ENCODE data around the gene DHCR7.
"Not testable (repeated sequence)": the region's sequence is repeated elsewhere in the genome, so short reads cannot be mapped to it uniquely, and the experiment has no call there.

The DHCR7 gene

GRCh38 chr11:71429701-71430100 lies 18.5 kb downstream of the DHCR7 start:
- no peak for DNase-seq (ENCODE audit: low read depth, low spot score)
- in situ Hi-C loops (cut with HindIII; ENCODE audit: low sequenced_read_pairs): no loop called here

DNA sequence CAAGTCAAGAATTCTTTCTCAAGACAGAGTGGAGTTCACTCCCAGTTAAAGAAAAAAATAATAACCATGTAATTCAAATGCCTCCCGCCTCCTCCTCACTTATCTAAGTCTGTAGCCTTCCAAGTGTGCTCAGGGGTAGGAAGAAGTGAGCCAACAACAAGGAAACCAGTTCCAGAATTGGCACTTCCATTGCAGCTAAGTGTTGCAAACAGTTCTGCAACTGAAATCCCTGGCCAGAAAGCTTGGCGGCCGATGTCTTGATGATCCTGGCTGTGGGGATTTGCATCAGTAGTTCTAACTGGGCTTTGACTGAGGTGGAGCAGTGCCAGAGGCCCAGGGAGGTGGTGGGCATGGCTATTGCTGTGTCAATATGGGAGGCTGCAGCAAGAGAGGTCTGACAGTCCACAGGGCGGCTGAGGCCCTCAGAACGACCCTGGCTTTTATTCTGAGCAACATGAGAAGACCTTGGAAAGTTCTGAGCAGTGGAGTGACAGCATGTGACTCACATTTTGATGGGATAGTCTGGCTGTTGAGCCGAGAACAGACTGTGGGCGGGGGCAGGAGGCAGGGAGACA lies 19.2 kb downstream of the DHCR7 start:
- TF ChIP-seq, protein P1, sequence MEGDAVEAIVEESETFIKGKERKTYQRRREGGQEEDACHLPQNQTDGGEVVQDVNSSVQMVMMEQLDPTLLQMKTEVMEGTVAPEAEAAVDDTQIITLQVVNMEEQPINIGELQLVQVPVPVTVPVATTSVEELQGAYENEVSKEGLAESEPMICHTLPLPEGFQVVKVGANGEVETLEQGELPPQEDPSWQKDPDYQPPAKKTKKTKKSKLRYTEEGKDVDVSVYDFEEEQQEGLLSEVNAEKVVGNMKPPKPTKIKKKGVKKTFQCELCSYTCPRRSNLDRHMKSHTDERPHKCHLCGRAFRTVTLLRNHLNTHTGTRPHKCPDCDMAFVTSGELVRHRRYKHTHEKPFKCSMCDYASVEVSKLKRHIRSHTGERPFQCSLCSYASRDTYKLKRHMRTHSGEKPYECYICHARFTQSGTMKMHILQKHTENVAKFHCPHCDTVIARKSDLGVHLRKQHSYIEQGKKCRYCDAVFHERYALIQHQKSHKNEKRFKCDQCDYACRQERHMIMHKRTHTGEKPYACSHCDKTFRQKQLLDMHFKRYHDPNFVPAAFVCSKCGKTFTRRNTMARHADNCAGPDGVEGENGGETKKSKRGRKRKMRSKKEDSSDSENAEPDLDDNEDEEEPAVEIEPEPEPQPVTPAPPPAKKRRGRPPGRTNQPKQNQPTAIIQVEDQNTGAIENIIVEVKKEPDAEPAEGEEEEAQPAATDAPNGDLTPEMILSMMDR (IDR thresholded peaks at IDR 0.05; ENCODE audit: low read depth, low read length): no peak
- in situ Hi-C loops (cut with HindIII; ENCODE audit: low sequenced_read_pairs): no loop called here
- DNase-seq (ENCODE audit: low read depth, low spot score): no peak
- H3K4me3 ChIP-seq (ENCODE audit: low read depth, low read length): no peak overlapping the region

More at GRCh38 chr11:71429701-71430100, 18.5 kb downstream of the DHCR7 start:
- no peak overlapping the region for H3K4me3 ChIP-seq (ENCODE audit: low read depth, low read length)
- TF ChIP-seq, protein P1 (IDR thresholded peaks at IDR 0.05; ENCODE audit: low read depth, low read length): no peak

DNA sequence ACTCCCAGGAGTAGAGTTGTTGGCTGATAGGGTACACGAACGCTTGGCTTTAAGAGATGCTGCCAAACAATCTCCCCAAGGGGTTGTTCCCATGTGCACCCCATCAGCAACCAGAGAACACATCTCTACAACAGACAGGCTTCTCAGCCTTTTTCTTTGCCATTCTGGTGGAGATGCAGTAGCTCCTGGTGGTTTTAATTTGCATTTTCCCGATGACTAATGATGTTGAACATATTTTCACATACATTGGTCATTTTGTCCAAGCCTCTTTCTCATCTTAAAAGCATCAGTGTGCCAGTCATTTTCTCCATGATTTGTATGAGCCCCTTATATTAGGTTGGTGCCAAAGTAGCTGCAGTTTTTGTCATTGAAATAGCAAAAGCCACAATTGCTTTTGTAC lies 21.8 kb downstream of the DHCR7 start:
- in situ Hi-C loops (cut with HindIII; ENCODE audit: low sequenced_read_pairs): no loop called here
- H3K4me3 ChIP-seq (ENCODE audit: low read depth, low read length): no peak overlapping the region
- no peak for DNase-seq (ENCODE audit: low read depth, low spot score)
- TF ChIP-seq, protein P1 (IDR thresholded peaks at IDR 0.05; ENCODE audit: low read depth, low read length): no peak

DNA sequence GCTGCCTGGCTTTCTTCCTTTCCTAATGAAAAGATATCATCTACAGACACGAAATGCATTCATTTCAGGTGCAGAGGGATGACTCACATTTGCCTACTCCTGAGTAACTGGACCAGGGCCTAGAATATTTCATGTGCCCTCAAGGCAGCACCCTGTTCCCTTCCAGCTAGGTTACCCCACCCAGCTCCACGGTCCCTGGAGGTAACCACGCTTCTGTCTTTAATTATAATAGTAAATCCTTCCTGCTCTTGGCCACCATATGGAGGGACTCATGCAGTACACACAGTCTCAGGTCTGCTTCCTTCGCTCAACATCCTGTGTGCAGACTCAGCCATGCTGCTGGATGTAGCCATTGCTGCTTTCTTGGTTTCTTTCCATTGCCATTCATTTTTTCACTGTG lies 22.3 kb downstream of the DHCR7 start:
- in situ Hi-C loops (cut with HindIII; ENCODE audit: low sequenced_read_pairs): no loop called here
- no peak for DNase-seq (ENCODE audit: low read depth, low spot score)
- H3K4me3 ChIP-seq (ENCODE audit: low read depth, low read length): no peak overlapping the region
- TF ChIP-seq, protein P1 (IDR thresholded peaks at IDR 0.05; ENCODE audit: low read depth, low read length): no peak

DNA sequence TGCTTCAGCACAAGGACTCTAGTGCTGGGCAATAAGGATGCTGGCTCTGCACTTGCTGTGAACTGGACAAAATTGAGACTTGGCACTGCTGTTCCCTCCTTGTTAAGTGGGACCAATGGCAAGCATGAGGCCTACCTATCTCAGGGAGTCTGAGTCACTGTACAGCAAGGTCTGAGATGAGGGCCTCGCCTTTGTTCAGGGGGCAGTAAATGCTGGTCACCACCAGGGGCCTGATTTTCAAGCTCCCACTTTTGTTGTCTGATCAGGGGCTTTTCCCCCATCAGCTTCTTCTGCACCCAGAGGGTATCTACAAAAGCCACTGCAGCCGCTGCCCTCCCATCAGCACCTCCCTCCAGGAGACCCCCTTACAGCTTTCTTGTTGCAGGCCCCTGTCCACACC lies 22.8 kb downstream of the DHCR7 start:
- in situ Hi-C loops (cut with HindIII; ENCODE audit: low sequenced_read_pairs): no loop called here
- DNase-seq (ENCODE audit: low read depth, low spot score): no peak
- TF ChIP-seq, protein P1 (IDR thresholded peaks at IDR 0.05; ENCODE audit: low read depth, low read length): peak; percentile 2
- H3K4me3 ChIP-seq (ENCODE audit: low read depth, low read length): no peak overlapping the region

DNA sequence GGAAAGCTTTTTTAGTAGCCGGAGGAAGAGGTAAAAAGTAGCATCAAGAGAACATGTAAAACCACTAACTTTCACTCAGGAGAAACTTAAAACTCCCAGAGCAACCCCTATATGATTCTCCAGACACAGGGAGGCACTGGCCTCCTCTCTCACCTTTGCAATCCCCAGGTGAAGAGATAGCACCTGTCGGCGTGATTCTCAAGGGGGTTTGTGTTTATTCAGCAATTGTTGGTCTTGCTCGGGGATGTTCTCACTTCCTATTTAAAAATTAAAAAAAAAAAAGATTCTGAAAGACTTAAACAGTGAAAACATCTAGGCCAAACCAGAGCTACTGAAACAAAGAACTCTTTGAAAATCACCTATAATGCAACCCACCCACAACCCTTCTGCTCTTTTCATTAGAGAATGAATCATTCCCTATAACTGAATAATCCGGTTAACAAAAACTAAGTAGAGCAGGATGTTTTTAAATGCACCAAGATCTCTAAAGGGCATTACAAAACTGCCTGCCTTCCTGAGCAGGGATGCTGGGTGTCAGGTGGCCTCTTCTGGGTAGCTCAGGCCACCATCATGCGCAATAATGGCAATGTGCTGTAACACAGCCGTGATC lies 24.9 kb downstream of the DHCR7 start:
- TF ChIP-seq, protein P1 (IDR thresholded peaks at IDR 0.05; ENCODE audit: low read depth, low read length): no peak
- no peak overlapping the region for H3K4me3 ChIP-seq (ENCODE audit: low read depth, low read length)
- no peak for DNase-seq (ENCODE audit: low read depth, low spot score)
- in situ Hi-C loops (cut with HindIII; ENCODE audit: low sequenced_read_pairs): no loop called here

DNA sequence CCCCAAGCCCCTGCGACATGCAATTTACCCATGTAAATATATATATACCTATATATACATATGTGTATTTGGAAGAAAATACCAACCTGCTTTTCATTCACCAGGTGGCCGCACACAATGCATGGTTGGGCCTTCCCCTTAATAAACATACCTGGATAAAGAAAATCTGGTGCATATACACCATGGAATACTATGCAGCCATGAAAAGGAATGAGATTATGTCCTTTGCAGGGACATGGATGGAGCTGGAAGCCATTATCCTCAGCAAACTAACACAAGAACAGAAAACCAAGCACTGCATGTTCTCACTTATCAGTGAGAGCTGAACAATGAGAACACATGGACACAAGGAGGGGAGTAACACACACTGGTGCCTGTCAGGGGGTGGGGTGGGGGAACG lies 25.9 kb downstream of the DHCR7 start:
- in situ Hi-C loops (cut with HindIII; ENCODE audit: low sequenced_read_pairs); DNase-seq (ENCODE audit: low read depth, low spot score); H3K4me3 ChIP-seq (ENCODE audit: low read depth, low read length): not testable (repeated sequence)

Data from astrocyte of the spinal cord (primary cell).